H1 (cell line): ENCODE results near the gene HTR3A. TPM values are rescaled to one million over a fixed set of nuclear protein-coding genes. Genes with fewer than 3 reads are reported as not detected.
"Not testable (repeated sequence)": the region's sequence is repeated elsewhere in the genome, so short reads cannot be mapped to it uniquely, and the experiment has no call there.

ENCODE experiments used
- CTCF ChIA-PET: fragments of 300-600 bp; sonication (Branson Sonifier 250); formaldehyde crosslinking; loops from one replicate; lab custom pipeline; 2021; ENCODE audit not compliant: partially characterized antibody; lab: Charles Lee
- POLR2A ChIA-PET: fragments of 300-600 bp; sonication (Branson Sonifier 250); formaldehyde crosslinking; loops from one replicate; lab custom pipeline; 2021; ENCODE audit warnings: inconsistent platforms; ENCODE audit not compliant: partially characterized antibody; lab: Charles Lee
- DNase-seq, 2 experiments: peaks; one replicate each; pipeline versions ENCODE4 v3.0.0 to v3.0.0-alpha.2; 2010 to 2022; ENCODE audit warnings: low spot score in 2 of 2, low read depth in 1 of 2, mixed read lengths in 1 of 2
- FAIRE-seq: peaks from 2 replicates; lab custom pipeline; 2011; peaks lifted over from hg19 to GRCh38; lab: Jason Lieb, UNC
- H2AFZ ChIP-seq: 2 replicates; pipeline ENCODE4 v1.8.1; 2012; ENCODE audit warnings: low read length, inconsistent platforms
- H2AK5ac ChIP-seq: 2 replicates; pipeline ENCODE4 v1.6.1; 2013; ENCODE audit warnings: low read depth, low read length
- H2BK120ac ChIP-seq: replicated peaks from 2 replicates; pipeline ENCODE3; 2013; ENCODE audit warnings: low read depth, low read length, inconsistent platforms
- H2BK12ac ChIP-seq: 2 replicates; pipeline ENCODE4 v1.6.1; 2013; ENCODE audit warnings: low read depth, low read length
- H2BK15ac ChIP-seq: 2 replicates; pipeline ENCODE4 v1.6.1; 2013; ENCODE audit warnings: low read length
- H2BK20ac ChIP-seq: 2 replicates; pipeline ENCODE4 v1.6.1; 2013; ENCODE audit warnings: low read length
- H2BK5ac ChIP-seq: 2 replicates; pipeline ENCODE4 v1.6.1; 2013; ENCODE audit warnings: low read depth, low read length
- H3K14ac ChIP-seq: 2 replicates; pipeline ENCODE4 v1.6.1; 2013; ENCODE audit warnings: inconsistent platforms; ENCODE audit not compliant: insufficient read length
- H3K18ac ChIP-seq: 2 replicates; pipeline ENCODE4 v1.6.1; 2013; ENCODE audit warnings: low read length; ENCODE audit errors: extremely low read depth
- H3K23ac ChIP-seq: 2 replicates; pipeline ENCODE4 v1.6.1; 2013; ENCODE audit warnings: inconsistent platforms; ENCODE audit not compliant: insufficient read length
- H3K23me2 ChIP-seq: 2 replicates; pipeline ENCODE4 v1.6.1; 2013; ENCODE audit warnings: low read depth, low read length
- H3K27ac ChIP-seq: 2 replicates; pipeline ENCODE4 v1.6.1; 2011; ENCODE audit warnings: low read depth, low read length, inconsistent platforms
- H3K27me3 ChIP-seq, 4 experiments: replicated peaks in 1 of 4; 1 replicate in 1 of 4; 2 replicates in 3 of 4; pipeline versions ENCODE4 v1.6.1 to v1.8.1; 2011 to 2013; ENCODE audit warnings: low read length in 3 of 4, mild to moderate bottlenecking in 3 of 4, inconsistent platforms in 2 of 4, mixed read lengths in 2 of 4, moderate library complexity in 1 of 4; ENCODE audit not compliant: control insufficient read depth in 3 of 4, insufficient read depth in 3 of 4; ENCODE audit errors: extremely low read depth in 1 of 4
- H3K36me3 ChIP-seq, 4 experiments: 2 replicates each; pipeline versions ENCODE4 v1.6.1 to v1.8.1; 2011 to 2013; ENCODE audit warnings: mild to moderate bottlenecking in 4 of 4, low read length in 3 of 4, moderate library complexity in 2 of 4, control low read depth in 1 of 4, inconsistent platforms in 1 of 4; ENCODE audit not compliant: insufficient read depth in 4 of 4, control insufficient read depth in 2 of 4
- H3K4ac ChIP-seq: replicated peaks from 2 replicates; pipeline ENCODE3; 2013; ENCODE audit warnings: low read length, low read depth, mixed read lengths, inconsistent platforms; ENCODE audit not compliant: insufficient read length
- H3K4me1 ChIP-seq, 4 experiments: replicated peaks in 1 of 4; 1 replicate in 1 of 4; 2 replicates in 3 of 4; pipeline versions ENCODE4 v1.6.1 to v1.8.1; 2011 to 2013; ENCODE audit warnings: low read length in 3 of 4, inconsistent platforms in 2 of 4, mixed read lengths in 1 of 4; ENCODE audit not compliant: insufficient read depth in 4 of 4, control insufficient read depth in 3 of 4
- H3K4me2 ChIP-seq, 2 experiments: 2 replicates each; pipeline versions ENCODE4 v1.6.1 to v1.8.1; 2011 to 2013; ENCODE audit warnings: low read depth in 2 of 2, low read length in 2 of 2, control low read depth in 1 of 2, inconsistent platforms in 1 of 2, mild to moderate bottlenecking in 1 of 2; ENCODE audit not compliant: insufficient read depth in 1 of 2
- H3K4me3 ChIP-seq, 4 experiments: fragments of 200-600, 300-600 bp in 1 of 4; sonication (generic), shearing (Covaris generic), sonication (Bioruptor Twin) in 1 of 4; 2 replicates each; pipeline versions ENCODE4 v1.5.1 to v1.8.1; 2011 to 2016; ENCODE audit warnings: low read length in 4 of 4, low read depth in 3 of 4, control low read depth in 2 of 4, inconsistent platforms in 2 of 4, mild to moderate bottlenecking in 2 of 4, mixed read lengths in 1 of 4, moderate library complexity in 1 of 4; ENCODE audit not compliant: insufficient read depth in 2 of 4; ENCODE audit errors: extremely low read depth in 1 of 4
- H3K56ac ChIP-seq: replicated peaks from 2 replicates; pipeline ENCODE3; 2013; ENCODE audit warnings: low read depth, mild to moderate bottlenecking, mixed read lengths, low read length, inconsistent platforms; ENCODE audit not compliant: insufficient read length
- H3K79me1 ChIP-seq: 2 replicates; pipeline ENCODE4 v1.6.1; 2013; ENCODE audit warnings: low read depth, low read length, control low read depth
- H3K79me2 ChIP-seq, 2 experiments: 2 replicates each; pipeline versions ENCODE4 v1.6.1 to v1.8.1; 2012 to 2013; ENCODE audit warnings: low read length in 2 of 2, mild to moderate bottlenecking in 2 of 2, inconsistent platforms in 1 of 2; ENCODE audit not compliant: insufficient read depth in 2 of 2, control insufficient read depth in 1 of 2
- H3K9ac ChIP-seq, 4 experiments: replicated peaks in 1 of 4; 1 replicate in 1 of 4; 2 replicates in 3 of 4; pipeline versions ENCODE4 v1.6.1 to v1.8.1; 2011 to 2013; ENCODE audit warnings: low read depth in 3 of 4, low read length in 3 of 4, control low read depth in 2 of 4, mild to moderate bottlenecking in 2 of 4, moderate library complexity in 2 of 4, inconsistent platforms in 1 of 4; ENCODE audit errors: extremely low read depth in 1 of 4
- H3K9me3 ChIP-seq, 2 experiments: 2 replicates each; pipeline versions ENCODE4 v1.6.1 to v1.8.1; 2012 to 2013; ENCODE audit warnings: mild to moderate bottlenecking in 2 of 2, moderate library complexity in 2 of 2, control low read depth in 1 of 2, inconsistent platforms in 1 of 2, low read depth in 1 of 2, low read length in 1 of 2, mixed read lengths in 1 of 2; ENCODE audit not compliant: insufficient read depth in 2 of 2
- H4K20me1 ChIP-seq, 2 experiments: replicated peaks in 1 of 2; 2 replicates each; pipeline versions ENCODE3 to v1.8.1; 2011 to 2013; ENCODE audit warnings: inconsistent platforms in 2 of 2, low read length in 2 of 2, mild to moderate bottlenecking in 1 of 2; ENCODE audit not compliant: insufficient read depth in 2 of 2, control insufficient read depth in 1 of 2
- H4K5ac ChIP-seq: 2 replicates; pipeline ENCODE4 v1.6.1; 2013; ENCODE audit warnings: low read length, low read depth, mixed read lengths, inconsistent platforms; ENCODE audit not compliant: insufficient read length
- H4K8ac ChIP-seq: 2 replicates; pipeline ENCODE4 v1.8.0; 2013; ENCODE audit warnings: mild to moderate bottlenecking, moderate library complexity, low read length, inconsistent platforms; ENCODE audit not compliant: insufficient read depth; ENCODE audit errors: extremely low read depth
- H4K91ac ChIP-seq: replicated peaks from 2 replicates; pipeline ENCODE3; 2013; ENCODE audit warnings: low read length, mixed read lengths, inconsistent platforms; ENCODE audit not compliant: insufficient read length
- WGBS, 2 experiments: shearing (Covaris generic) in 1 of 2; methylation state at CpG; one replicate each; pipeline versions ENCODE4 v1.1.6 to v1.1.7; 2013 to 2015; ENCODE audit warnings: low lambda C conversion rate in 2 of 2, mixed read lengths in 2 of 2, inconsistent platforms in 1 of 2, low coverage in 1 of 2, missing lambda C conversion rate in 1 of 2; ENCODE audit not compliant: insufficient replicate concordance in 2 of 2, insufficient coverage in 1 of 2, insufficient read length in 1 of 2; ENCODE audit errors: extremely low coverage in 1 of 2, missing lambda C conversion rate in 1 of 2; 5-methylcytosine and 5-hydroxymethylcytosine counted together
- polyA plus RNA-seq, 7 experiments: library from polyadenylated mRNA; depleted of rRNA in 3 of 7; stranded (reverse) in 5 of 7; unstranded in 2 of 7; fragments of >200 nt in 5 of 7; fragments of 200-250 nt in 2 of 7; gene quantifications; 1 replicate in 5 of 7; 2 replicates in 1 of 7; 4 replicates in 1 of 7; pipeline versions ENCODE4 v1.2.1 to v1.2.3, GENCODE V29; 2011 to 2013; ENCODE audit warnings: missing spikeins in 2 of 7, mixed read lengths in 2 of 7
- total RNA-seq: library from RNA; stranded (reverse); fragmentation: NEBNext Ultra II Directional; extraction: Animal tissue kit (Norgen Biotek cat#: 25700); gene quantifications from 2 replicates; pipeline ENCODE4 v1.2.1, GENCODE V29; 2021

The HTR3A gene
- total and polyA plus RNA-seq, 2 of the 8 experiments (the other 6 are each of a cell fraction or from before 2014, with no cell fraction given): 7.5 to 8.9 TPM

GRCh38 chr11:113934193-113934592 lies 40.7 kb upstream of the HTR3A start:
- H3K9ac ChIP-seq, H4K20me1 ChIP-seq, H4K8ac ChIP-seq, H2BK5ac ChIP-seq, H3K4me3 ChIP-seq, H3K79me2 ChIP-seq, H3K56ac ChIP-seq, H3K9me3 ChIP-seq, H3K4ac ChIP-seq, H3K23ac ChIP-seq, H3K18ac ChIP-seq, H3K14ac ChIP-seq, H2AFZ ChIP-seq, H4K5ac ChIP-seq, H3K36me3 ChIP-seq, H2BK12ac ChIP-seq, FAIRE-seq, H3K27me3 ChIP-seq, H2AK5ac ChIP-seq, DNase-seq, H2BK15ac ChIP-seq, H3K23me2 ChIP-seq, H2BK20ac ChIP-seq, H2BK120ac ChIP-seq, POLR2A ChIA-PET, H3K79me1 ChIP-seq, H3K4me2 ChIP-seq, H4K91ac ChIP-seq, H3K27ac ChIP-seq: not testable (repeated sequence)
- peaks cover 0 to 17% (median 5%) of the 10 kb centered on the region in 4 experiments; a peak in 3 of 7 replicates for H3K4me1 ChIP-seq
- CTCF ChIA-PET: interaction anchor here (1.5 kb wide), 1 partner anchor 59 kb away, joined by 3 read pairs; no protein-coding TSS in a partner anchor
- WGBS, 2 experiments: 95% methylated on average over 3 of the region's 3 CpGs; no CpG with 5 or more reads in 1 of the 2 experiments
